ENCODE data around the gene PADI4.

DNA sequence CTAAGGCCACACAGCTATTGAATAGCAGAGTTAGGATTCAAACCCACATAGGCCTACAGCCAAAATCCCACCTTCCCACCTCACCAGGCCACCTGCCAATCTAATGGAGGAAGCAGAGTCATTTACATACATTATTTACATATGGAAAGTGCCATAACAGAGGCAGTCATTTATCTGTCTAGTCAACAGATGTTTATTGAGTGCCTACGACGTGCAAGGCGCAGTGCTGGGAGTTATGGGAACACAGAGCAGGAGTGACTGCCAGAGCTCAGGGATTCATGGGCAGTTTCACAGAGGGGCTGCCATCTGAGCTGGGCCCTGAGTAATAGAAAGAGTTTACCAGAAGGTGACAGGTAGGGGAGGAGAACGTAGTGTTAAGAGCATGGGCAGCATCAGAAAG, 53.7 kb downstream of the PADI4 start:
- no peak for TF ChIP-seq CTCF (conservative IDR thresholded peaks at IDR 0.05 in 1 of 2, IDR thresholded peaks at IDR 0.05 in 1 of 2; ENCODE audit: low read depth in 1 of 2, low read length in 2 of 2)
- TF ChIP-seq EZH2 (IDR thresholded peaks at IDR 0.05; ENCODE audit: low read length, missing control alignments), result no peak

Data from fibroblast of lung (primary cell).